K562 (cell line): ENCODE results near the gene COL15A1. TPM values are rescaled to one million over a fixed set of nuclear protein-coding genes. Genes with fewer than 3 reads are reported as not detected.

Experiments
- ATAC-seq: fragments of 200-7000 bp; cut with Tn5 transposase; 3 replicates; pipeline ENCODE4 v1.9.1; 2020; ENCODE audit warnings: moderate library complexity
- BruUV-seq: library from RNA; stranded (reverse); fragments of 400-500 nt; replicated peaks from 2 replicates; lab custom pipeline; 2021; lab: Mats Ljungman, UMichigan
- CTCF ChIA-PET: fragments of 300-600 bp; formaldehyde crosslinking; extraction: SDS; loops from one replicate; lab custom pipeline; 2021; ENCODE audit warnings: low intra/inter-chr PET ratio; lab: Yijun Ruan, JAX
- POLR2A ChIA-PET: fragments of 300-600, 350-650 bp; sonication (Branson Sonifier 250); formaldehyde crosslinking; extraction: SDS; loops from one replicate; lab custom pipeline; 2021; ENCODE audit warnings: antibody characterized with exemption, inconsistent platforms; lab: Yijun Ruan, JAX
- DNase-seq, 4 experiments: peaks; one replicate each; pipeline versions ENCODE4 v3.0.0 to v3.0.0-alpha.2; 2011 to 2018; ENCODE audit warnings: low spot score in 3 of 4, mixed read lengths in 3 of 4; ENCODE audit errors: extremely low read depth in 1 of 4
- FAIRE-seq: peaks from 2 replicates; lab custom pipeline; 2011; peaks lifted over from hg19 to GRCh38; lab: Jason Lieb, UNC
- H2AFZ ChIP-seq: 2 replicates; pipeline ENCODE4 v1.6.0; 2011; ENCODE audit warnings: low read depth, low read length, control low read depth, inconsistent platforms
- H3K27ac ChIP-seq: fragments of 200-600 bp; 3 replicates; pipeline ENCODE4 v1.8.0; 2011; ENCODE audit warnings: low read depth, mild to moderate bottlenecking, control low read depth, inconsistent platforms, low read length, moderate library complexity, mixed read lengths; ENCODE audit errors: extremely low read depth
- H3K27me3 ChIP-seq, 2 experiments: fragments of 300-600 bp in 1 of 2; 2 replicates in 1 of 2; 3 replicates in 1 of 2; pipeline versions ENCODE4 v1.6.0 to v1.8.0; 2011; ENCODE audit warnings: inconsistent platforms in 2 of 2, low read length in 2 of 2, mild to moderate bottlenecking in 1 of 2, mixed read lengths in 1 of 2, moderate library complexity in 1 of 2; ENCODE audit not compliant: control insufficient read depth in 2 of 2, insufficient read depth in 2 of 2
- H3K36me3 ChIP-seq: fragments of 300-600 bp; 3 replicates; pipeline ENCODE4 v1.8.0; 2011; ENCODE audit warnings: mild to moderate bottlenecking, low read length, inconsistent platforms; ENCODE audit not compliant: control insufficient read depth, insufficient read depth
- H3K4me1 ChIP-seq, 2 experiments: fragments of 200-600 bp in 1 of 2; replicated peaks in 1 of 2; 2 replicates in 1 of 2; 3 replicates in 1 of 2; pipeline versions ENCODE4 v1.5.1 to v1.8.0; 2011; ENCODE audit warnings: inconsistent platforms in 2 of 2, low read length in 2 of 2, mild to moderate bottlenecking in 1 of 2, mixed read lengths in 1 of 2, moderate library complexity in 1 of 2; ENCODE audit not compliant: control insufficient read depth in 2 of 2, insufficient read depth in 2 of 2
- H3K4me2 ChIP-seq: 2 replicates; pipeline ENCODE4 v1.6.1; 2011; ENCODE audit warnings: low read length, control low read depth, inconsistent platforms, mixed read lengths; ENCODE audit not compliant: insufficient read depth
- H3K4me3 ChIP-seq: fragments of 200-600 bp; sonication (generic), shearing (Covaris generic); 2 replicates; pipeline ENCODE4 v1.5.1; 2016; ENCODE audit warnings: control low read depth, inconsistent platforms
- H3K79me2 ChIP-seq: fragments of 200-600 bp; 3 replicates; pipeline ENCODE4 v1.8.0; 2011; ENCODE audit warnings: low read length, inconsistent platforms; ENCODE audit not compliant: control insufficient read depth, insufficient read depth
- H3K9ac ChIP-seq, 2 experiments: 2 replicates each; pipeline versions ENCODE4 v1.6.0 to v1.6.1; 2011; ENCODE audit warnings: low read depth in 2 of 2, low read length in 2 of 2, control low read depth in 1 of 2, inconsistent platforms in 1 of 2, mild to moderate bottlenecking in 1 of 2, mixed read lengths in 1 of 2; ENCODE audit not compliant: insufficient read depth in 1 of 2
- H3K9me1 ChIP-seq: one replicate; pipeline ENCODE4 v1.6.0; 2011; ENCODE audit warnings: inconsistent platforms, mild to moderate bottlenecking, low read length, moderate library complexity; ENCODE audit not compliant: control insufficient read depth, insufficient read depth
- H3K9me3 ChIP-seq: replicated peaks from 2 replicates; pipeline ENCODE4 v1.5.1; 2011; ENCODE audit warnings: low read depth, low read length, inconsistent platforms; ENCODE audit not compliant: control insufficient read depth, insufficient read depth
- H4K20me1 ChIP-seq: replicated peaks from 2 replicates; pipeline ENCODE4 v1.6.1; 2011; ENCODE audit warnings: low read length, inconsistent platforms, mixed read lengths; ENCODE audit not compliant: control insufficient read depth, insufficient read depth
- MNT ChIP-seq, 2 experiments: fragments of 450-650 bp; conservative IDR thresholded peaks; 2 replicates each; pipeline ENCODE4 v1.6.1; 2017; ENCODE audit warnings: mild to moderate bottlenecking in 2 of 2, moderate library complexity in 2 of 2
- NFIC ChIP-seq: fragments of 450-650 bp; IDR thresholded peaks from 2 replicates; pipeline ENCODE4 v1.6.1; 2017; ENCODE audit warnings: mild to moderate bottlenecking, inconsistent platforms
- SREBF2 ChIP-seq: sonication (generic); formaldehyde crosslinking; IDR thresholded peaks from 2 replicates; pipeline ENCODE4 v1.4.0; 2020; ENCODE audit warnings: mild to moderate bottlenecking, missing genetic modification reagents
- ZBTB12 ChIP-seq: fragments of 250-450 bp; sonication (Bioruptor Pico); IDR thresholded peaks from 2 replicates; pipeline ENCODE4 v1.4.0; 2020
- ZBTB40 ChIP-seq, 2 experiments: fragments of 450-650 bp in 1 of 2; sonication (generic) in 1 of 2; formaldehyde crosslinking in 1 of 2; IDR thresholded peaks; 2 replicates each; pipeline versions ENCODE4 v1.7.1 to v1.9.0; 2016 to 2022; ENCODE audit warnings: inconsistent platforms in 1 of 2, mild to moderate bottlenecking in 1 of 2, missing genetic modification reagents in 1 of 2
- WGBS: fragments of 100-300 bp; shearing (Covaris generic); methylation state at CpG from one replicate; pipeline ENCODE4 v1.1.6; 2016; ENCODE audit warnings: low coverage, mixed read lengths; ENCODE audit not compliant: insufficient coverage; ENCODE audit errors: missing lambda C conversion rate; 5-methylcytosine and 5-hydroxymethylcytosine counted together
- in situ Hi-C: fragments of 300-500 bp; cut with MboI; formaldehyde crosslinking; loops from 4 replicates; pipeline ENCODE4 v1.15.0; 2018; ENCODE audit warnings: inconsistent platforms, mixed read lengths
- intact Hi-C: fragments of 100-400 bp; cut with micrococcal nuclease; formaldehyde crosslinking; loops from 2 replicates; pipeline ENCODE4 v1.14.2; 2022
- polyA plus RNA-seq, 8 experiments: library from polyadenylated mRNA; depleted of rRNA in 4 of 8; stranded (reverse) in 5 of 8; unstranded in 3 of 8; fragments of >200 nt; fragmentation: Nextera tagmentation in 2 of 8; fragmentation: Illumina TruSeq in 1 of 8; extraction: Ambion mirVana in 2 of 8; extraction: Trizol in 1 of 8; gene quantifications; 2 replicates each; pipeline versions ENCODE4 v1.2.1 to v1.2.3, GENCODE V29; 2011 to 2014; ENCODE audit warnings: inconsistent platforms in 1 of 8, missing spikeins in 1 of 8
- total RNA-seq, 7 experiments: library from RNA; depleted of rRNA in 6 of 7; stranded (reverse); fragments of >200 nt in 6 of 7; fragmentation: Illumina TruSeq in 2 of 7; extraction: Trizol in 2 of 7; gene quantifications; 2 replicates each; pipeline versions ENCODE4 v1.2.1 to v1.2.3, GENCODE V29; 2011 to 2021; ENCODE audit warnings: low replicate concordance in 1 of 7

COL15A1 gene
- total and polyA plus RNA-seq, 9 of the 15 experiments (the other 6 are each of a cell fraction or from before 2014, with no cell fraction given), result 0.46 to 5.1 (median 2.6) TPM

DNA sequence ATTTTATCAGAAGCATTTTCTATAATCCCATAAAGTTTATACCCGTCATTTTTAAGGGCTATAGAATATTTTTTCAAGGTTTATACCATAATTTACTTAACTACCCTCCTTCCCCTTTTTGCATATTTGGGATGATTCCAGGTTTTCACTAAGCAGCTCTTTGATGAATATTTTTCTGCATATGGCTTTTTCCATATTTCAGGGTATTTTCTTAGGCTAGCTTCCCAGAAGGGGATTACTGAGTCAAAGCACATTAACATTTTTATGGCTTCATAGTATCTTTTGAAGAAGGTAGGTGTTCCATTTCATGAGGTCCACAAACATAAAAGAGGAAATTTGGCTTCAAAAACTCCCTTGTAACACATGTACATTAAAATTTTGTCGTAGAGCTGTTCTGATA lies 14.6 kb upstream of the COL15A1 start:
- DNase-seq (no peak), FAIRE-seq (no peak), ATAC-seq (no peak)
- WGBS, result 24% methylated on average over 2 of the region's 2 CpGs
- Histone ChIP-seq H3K9me1 (no peaks in the 10 kb centered on the region), H2AFZ (0 out of 2 replicates have a peak overlapping the region, but pooled peaks have one; percentile 75), H3K36me3 (no peaks in the 10 kb centered on the region), H3K9me3 (no peaks in the 10 kb centered on the region), H3K4me2 (no peak overlapping the region), H4K20me1 (no peaks in the 10 kb centered on the region), H3K4me3 (no peak overlapping the region), H3K4me1 (peaks cover 41 to 48% of the 10 kb centered on the region in 2 experiments), H3K27me3 (no peaks in the 10 kb centered on the region), H3K9ac (0 out of 4 replicates have a peak overlapping the region, but pooled peaks of 1 of the 2 experiments have one; percentile 39), H3K27ac (no peak overlapping the region), H3K79me2 (no peaks in the 10 kb centered on the region)
- in situ Hi-C loops (no loop called here), intact Hi-C loops (no loop called here)
- TF ChIP-seq ZBTB12 (CRISPR knock-in tag) (no peak), ZBTB40 (IDR thresholded peaks at IDR 0.05) (no peak), ZBTB40 (CRISPR knock-in tag; IDR thresholded peaks at IDR 0.05) (no peak), SREBF2 (CRISPR knock-in tag) (no peak), MNT (conservative IDR thresholded peaks at IDR 0.05) (no peak), NFIC (peak; percentile 11; the same call in 1 of the 2 replicates)
- ChIA-PET CTCF (no interaction called here), POLR2A (interaction anchor here (0.6 to 2.3 kb wide), 4 partner anchors 10 to 148 kb away, joined by 3 to 12 read pairs (median 4); no protein-coding TSS in a partner anchor)
- BruUV-seq, result no TSS peak
